GM23248 (cell line): ENCODE measurements around the gene ATP8B3. TPM values are rescaled to one million over a fixed set of nuclear protein-coding genes. Genes with fewer than 3 reads are reported as not detected.

ENCODE experiments used
- DNase-seq: peaks from one replicate; pipeline ENCODE4 v3.0.0-alpha.2; 2015
- H2AFZ ChIP-seq: fragments of 200-600 bp; sonication (generic); 2 replicates; pipeline ENCODE4 v1.6.1; 2016; ENCODE audit warnings: antibody characterized with exemption
- H3F3A ChIP-seq: fragments of 200-600 bp; sonication (generic); 2 replicates; pipeline ENCODE4 v1.6.1; 2016; ENCODE audit warnings: mild to moderate bottlenecking, antibody characterized with exemption, mixed run types; ENCODE audit not compliant: insufficient read depth
- H3K27ac ChIP-seq: fragments of 200-600 bp; sonication (generic); 2 replicates; pipeline ENCODE4 v1.5.1; 2016; ENCODE audit warnings: mild to moderate bottlenecking
- H3K27me3 ChIP-seq: fragments of 200-600 bp; sonication (generic); replicated peaks from 2 replicates; pipeline ENCODE4 v1.6.1; 2016; ENCODE audit warnings: mild to moderate bottlenecking; ENCODE audit not compliant: insufficient read depth
- H3K36me3 ChIP-seq: fragments of 200-600 bp; sonication (generic); 2 replicates; pipeline ENCODE4 v1.6.1; 2016; ENCODE audit warnings: low read depth, mild to moderate bottlenecking
- H3K4me1 ChIP-seq: fragments of 200-600 bp; sonication (generic); 2 replicates; pipeline ENCODE4 v1.6.1; 2016; ENCODE audit warnings: mild to moderate bottlenecking; ENCODE audit not compliant: insufficient read depth
- H3K4me2 ChIP-seq: fragments of 200-600 bp; sonication (generic); one replicate; pipeline ENCODE4 v1.6.1; 2016; ENCODE audit warnings: mild to moderate bottlenecking; ENCODE audit not compliant: unreplicated experiment
- H3K4me3 ChIP-seq: fragments of 200-600 bp; sonication (generic); 2 replicates; pipeline ENCODE4 v1.5.1; 2016; ENCODE audit warnings: mild to moderate bottlenecking
- H3K79me2 ChIP-seq: fragments of 200-600 bp; sonication (generic); 2 replicates; pipeline ENCODE4 v1.6.1; 2016; ENCODE audit warnings: mild to moderate bottlenecking; ENCODE audit not compliant: insufficient read depth
- H3K9ac ChIP-seq: fragments of 200-600 bp; sonication (generic); 2 replicates; pipeline ENCODE4 v1.6.1; 2016; ENCODE audit warnings: mild to moderate bottlenecking
- H3K9me2 ChIP-seq: fragments of 200-600 bp; sonication (generic); 2 replicates; pipeline ENCODE4 v1.6.1; 2016; ENCODE audit warnings: mixed run types, mild to moderate bottlenecking, moderate library complexity; ENCODE audit not compliant: insufficient read depth
- H3K9me3 ChIP-seq: fragments of 200-600 bp; sonication (generic); one replicate; pipeline ENCODE4 v1.6.1; 2017; ENCODE audit warnings: low read depth
- H4K20me1 ChIP-seq: fragments of 200-600 bp; sonication (generic); 2 replicates; pipeline ENCODE4 v1.6.0; 2016; ENCODE audit not compliant: insufficient read depth
- EZH2 ChIP-seq: fragments of 200-600 bp; sonication (generic); IDR thresholded peaks from 2 replicates; pipeline ENCODE4 v1.6.1; 2018; ENCODE audit warnings: antibody characterized with exemption, mild to moderate bottlenecking; ENCODE audit not compliant: insufficient read depth, poor library complexity, severe bottlenecking
- EZH2phosphoT487 ChIP-seq: fragments of 200-600 bp; sonication (generic); IDR thresholded peaks from 2 replicates; pipeline ENCODE4 v1.6.1; 2018; ENCODE audit warnings: antibody characterized with exemption, moderate library complexity, mild to moderate bottlenecking, low read depth; ENCODE audit not compliant: insufficient read depth
- WGBS, 2 experiments: methylation state at CpG; one replicate each; pipeline ENCODE4 v1.1.6; 2015 to 2017; ENCODE audit warnings: low lambda C conversion rate in 2 of 2, low coverage in 1 of 2; ENCODE audit errors: missing lambda C conversion rate in 2 of 2; 5-methylcytosine and 5-hydroxymethylcytosine counted together
- in situ Hi-C: fragments of 300-500 bp; cut with MboI; formaldehyde crosslinking; loops from 2 replicates; pipeline ENCODE4 v1.15.0; 2020
- polyA plus RNA-seq: library from polyadenylated mRNA; unstranded; fragments of >200 nt; fragmentation: Nextera tagmentation; extraction: Ambion mirVana; gene quantifications from 2 replicates; pipeline ENCODE4 v1.2.1, GENCODE V29; 2016
- total RNA-seq: library from RNA; depleted of rRNA; stranded (reverse); fragments of >200 nt; shearing (Covaris generic); gene quantifications from 2 replicates; pipeline ENCODE4 v1.2.3, GENCODE V29; 2014

The ATP8B3 gene
- total and polyA plus RNA-seq, 2 experiments from 2014 or later = 0.32 to 1.8 TPM

- Histone ChIP-seq H3K4me3 (no peak overlapping the region), H3K4me1 (peaks cover 2% of the 10 kb centered on the region; the same call in 1 of the 2 replicates), H3K9me2 (no peaks in the 10 kb centered on the region), H3K9ac (no peak overlapping the region), H3F3A (no peaks in the 10 kb centered on the region), H2AFZ (no peak overlapping the region), H3K27me3 (peaks cover 80% of the 10 kb centered on the region), H3K79me2 (no peaks in the 10 kb centered on the region), H3K27ac (no peak overlapping the region), H4K20me1 (no peaks in the 10 kb centered on the region), H3K36me3 (no peaks in the 10 kb centered on the region), H3K4me2 (no peak overlapping the region), H3K9me3 (no peaks in the 10 kb centered on the region)
- in situ Hi-C loops = no loop called here
- TF ChIP-seq EZH2 (peak; percentile 65), EZH2phosphoT487 (no peak)
- DNase-seq = no peak
- 4 to 6% methylated on average over 14 to 16 of the region's 16 CpGs for WGBS, 2 experiments
Measured at GRCh38 chr19:1752009-1752756, 59.9 kb downstream of the ATP8B3 start.

DNA sequence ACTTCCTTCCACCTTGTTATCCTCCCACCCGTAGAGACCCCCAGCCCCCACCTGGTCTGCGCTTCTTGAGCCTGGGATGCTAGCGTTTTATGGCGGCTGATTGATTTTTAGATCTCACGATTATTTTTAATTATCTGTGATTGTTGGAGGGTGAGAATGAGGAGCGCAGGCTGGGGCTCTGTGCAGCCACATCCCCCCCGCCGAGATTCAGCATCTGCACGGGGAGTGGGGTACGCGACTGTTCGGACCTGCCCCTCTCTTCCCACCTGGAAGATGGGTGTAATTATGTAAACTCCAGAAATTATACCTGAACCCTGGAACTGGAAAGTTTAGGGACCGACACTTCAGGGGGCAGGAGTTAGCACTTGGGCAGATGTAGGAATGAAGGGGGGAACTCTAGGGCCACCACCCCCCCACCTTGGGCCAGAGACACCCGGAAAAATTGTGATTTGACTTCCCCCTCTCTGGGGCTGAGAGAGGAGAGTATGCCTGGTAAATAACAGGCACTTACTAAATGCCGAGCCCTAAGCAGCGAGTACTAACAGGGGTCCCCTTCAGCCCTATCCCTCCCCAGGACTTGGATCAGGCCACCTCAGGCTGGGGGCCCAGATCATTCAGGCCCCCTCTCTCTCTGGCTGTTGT lies 60.6 kb downstream of the ATP8B3 start:
- Histone ChIP-seq H3K4me1 (peaks cover 2% of the 10 kb centered on the region; the same call in 1 of the 2 replicates), H3K27me3 (peaks cover 79% of the 10 kb centered on the region), H3K9me2 (no peaks in the 10 kb centered on the region), H3K4me3 (no peak overlapping the region), H3K27ac (no peak overlapping the region), H2AFZ (no peak overlapping the region), H3K4me2 (no peak overlapping the region), H3K9me3 (no peaks in the 10 kb centered on the region), H3F3A (no peaks in the 10 kb centered on the region), H3K79me2 (no peaks in the 10 kb centered on the region), H3K9ac (no peak overlapping the region), H3K36me3 (no peaks in the 10 kb centered on the region), H4K20me1 (no peaks in the 10 kb centered on the region)
- in situ Hi-C loops = no loop called here
- DNase-seq = no peak
- WGBS, 2 experiments = 1 to 2% methylated on average over 16 of the region's 16 CpGs
- no peak for TF ChIP-seq EZH2phosphoT487
- no peak for TF ChIP-seq EZH2

DNA sequence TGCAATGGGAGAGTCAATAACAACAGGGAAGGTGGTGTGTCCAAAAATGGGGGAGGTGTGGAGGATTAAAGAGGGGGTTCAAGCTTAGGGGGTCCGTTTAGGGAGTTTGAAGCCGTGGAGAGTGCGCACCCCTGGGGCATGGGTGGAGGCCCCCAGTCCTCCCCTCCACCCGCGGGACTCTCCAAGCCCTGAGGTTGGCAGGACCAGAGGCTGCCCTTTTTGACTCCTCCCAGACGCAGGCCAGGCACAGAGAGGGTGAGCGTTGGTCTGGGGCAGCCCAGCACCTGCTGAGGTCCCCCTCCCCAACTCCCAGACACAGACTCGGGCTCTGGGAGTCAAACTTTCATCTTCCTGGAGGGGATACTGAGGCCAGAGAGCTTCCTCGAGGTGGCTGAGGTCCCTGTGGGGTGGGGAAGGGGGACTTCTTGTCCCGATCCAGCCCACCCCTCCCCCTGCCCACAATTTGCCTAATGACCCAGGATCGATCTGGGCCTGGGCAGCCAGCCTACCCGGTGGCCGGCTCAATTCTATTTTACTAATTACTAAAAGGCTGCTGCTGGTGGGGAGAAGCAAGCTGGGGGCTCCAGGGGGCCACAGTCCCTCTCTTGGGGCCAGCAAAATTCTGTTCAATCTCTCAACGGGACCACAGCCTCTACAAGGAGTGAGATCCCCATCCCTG lies 61.6 kb downstream of the ATP8B3 start:
- H3F3A ChIP-seq = no peaks in the 10 kb centered on the region
- H3K79me2 ChIP-seq = no peaks in the 10 kb centered on the region
- H4K20me1 ChIP-seq = no peaks in the 10 kb centered on the region
- H3K9me3 ChIP-seq = no peaks in the 10 kb centered on the region
- peaks cover 73% of the 10 kb centered on the region for H3K27me3 ChIP-seq
- no peak overlapping the region for H3K4me3 ChIP-seq
- TF ChIP-seq EZH2 (peak; percentile 62), EZH2phosphoT487 (no peak)
- H3K36me3 ChIP-seq = no peaks in the 10 kb centered on the region
- no peak for DNase-seq
- in situ Hi-C loops = no loop called here
- H3K27ac ChIP-seq = no peak overlapping the region
- peaks cover 2% of the 10 kb centered on the region; the same call in 1 of the 2 replicates for H3K4me1 ChIP-seq
- no peak overlapping the region for H3K4me2 ChIP-seq
- no peak overlapping the region for H2AFZ ChIP-seq
- 4 to 5% methylated on average over 9 to 14 of the region's 14 CpGs for WGBS, 2 experiments
- H3K9ac ChIP-seq = no peak overlapping the region
- no peaks in the 10 kb centered on the region for H3K9me2 ChIP-seq
